Measurements from ENCODE around the gene RPS6KA6. TPM values are rescaled to one million over a fixed set of nuclear protein-coding genes. Genes with fewer than 3 reads are reported as not detected.
"Not testable (repeated sequence)": the region's sequence is repeated elsewhere in the genome, so short reads cannot be mapped to it uniquely, and the experiment has no call there.

RPS6KA6 gene
- total RNA-seq, 4 donors from 2014 or later, result 0.69 to 1.8 (median 0.81) TPM

DNA sequence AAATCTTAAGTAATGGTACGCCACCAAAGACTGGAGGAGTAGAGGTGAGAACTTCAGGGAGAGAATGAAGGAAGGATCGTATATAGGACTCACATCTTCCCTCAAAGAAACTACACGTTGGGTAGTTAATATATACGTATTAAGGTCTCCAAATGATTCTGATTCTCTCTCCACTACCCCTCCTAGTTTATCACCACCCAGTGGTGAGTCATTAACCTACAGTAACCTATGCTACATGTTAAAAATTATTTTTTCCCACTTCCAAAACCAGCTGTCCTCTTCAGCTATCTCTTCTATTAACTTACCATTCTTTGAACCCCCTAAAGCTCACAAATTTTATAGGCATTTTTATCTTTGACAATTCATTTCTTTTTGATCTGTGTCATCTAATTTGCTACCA lies 69.7 kb downstream of the RPS6KA6 start:
- DNase-seq (ENCODE audit: low spot score) (no peak), ATAC-seq (ENCODE audit: low FRiP score) (no peak)
- no peak for TF ChIP-seq CTCF (IDR thresholded peaks at IDR 0.05)

DNA sequence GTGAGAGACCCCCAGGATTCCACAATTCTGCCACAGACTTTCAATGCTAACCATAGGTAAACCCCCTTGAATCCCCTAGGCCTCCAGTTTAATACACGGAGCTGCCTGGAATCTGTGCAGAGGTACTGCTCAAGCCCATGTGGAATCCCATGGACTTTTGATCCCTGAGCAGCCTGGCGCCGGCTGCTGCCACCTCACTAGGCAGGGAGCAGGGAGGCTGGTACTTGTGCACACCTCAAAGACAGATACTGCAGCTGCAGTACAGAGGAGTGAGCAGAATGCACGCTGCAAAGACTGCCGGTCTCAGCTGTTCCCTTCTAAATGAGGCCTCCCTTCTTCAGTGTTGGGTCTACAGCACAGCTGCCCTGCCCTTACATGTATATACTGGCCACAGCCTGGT lies 79.4 kb downstream of the RPS6KA6 start:
- ATAC-seq (ENCODE audit: low FRiP score), result no peak
- TF ChIP-seq CTCF (IDR thresholded peaks at IDR 0.05), result no peak

DNA sequence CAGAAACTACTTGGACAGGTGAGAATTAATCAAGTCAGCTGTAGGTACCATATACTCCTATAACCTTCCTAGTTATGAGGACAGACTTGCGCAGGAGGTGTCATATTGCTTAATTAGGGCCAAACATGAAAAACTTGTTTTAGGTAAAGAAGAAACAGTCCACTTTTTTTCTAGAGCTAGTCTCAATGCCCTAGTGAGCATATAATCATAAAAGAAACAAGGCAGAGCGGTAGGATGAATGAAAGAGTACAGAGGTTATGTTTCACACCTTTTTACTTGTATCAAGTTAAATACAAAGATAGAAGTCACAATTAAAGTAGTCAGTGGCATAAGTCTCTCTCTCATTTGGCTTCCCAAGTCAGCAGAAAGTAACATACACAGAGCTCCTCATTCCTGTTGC lies 88.9 kb downstream of the RPS6KA6 start:
- DNase-seq (ENCODE audit: low spot score), result no peak
- no peak for TF ChIP-seq CTCF (IDR thresholded peaks at IDR 0.05)

More for the DNA sequence above, 79.4 kb downstream of the RPS6KA6 start:
- DNase-seq (ENCODE audit: low spot score), result no peak

GRCh38 chrX:84079479-84080197 lies 108.4 kb downstream of the RPS6KA6 start:
- DNase-seq (ENCODE audit: low spot score), result not testable (repeated sequence)

More for the DNA sequence above, 88.9 kb downstream of the RPS6KA6 start:
- no peak for ATAC-seq (ENCODE audit: low FRiP score)

DNA sequence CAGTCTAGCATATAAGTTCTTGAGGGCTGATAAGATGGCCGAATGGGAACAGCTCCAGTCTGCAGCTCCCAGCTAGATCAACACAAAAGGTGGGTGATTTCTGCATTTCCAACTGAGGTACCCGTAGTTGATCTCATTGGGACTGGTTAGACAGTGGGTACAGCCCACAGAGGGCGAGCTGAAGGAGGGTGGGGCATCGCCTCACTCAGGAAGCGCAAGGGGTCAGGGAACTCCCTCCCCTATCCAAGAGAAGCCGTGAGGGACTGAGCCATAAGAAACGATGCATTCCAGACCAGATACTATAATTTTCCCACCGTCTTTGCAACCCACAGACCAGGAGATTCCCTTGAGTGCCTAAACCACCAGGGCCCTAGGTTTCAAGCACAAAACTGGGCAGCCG lies 109.0 kb downstream of the RPS6KA6 start:
- TF ChIP-seq CTCF (IDR thresholded peaks at IDR 0.05), result no peak
- no peak for ATAC-seq (ENCODE audit: low FRiP score)
- DNase-seq (ENCODE audit: low spot score), result no peak

More at GRCh38 chrX:84079479-84080197, 108.4 kb downstream of the RPS6KA6 start:
- ATAC-seq (ENCODE audit: low FRiP score), result not testable (repeated sequence)

GRCh38 chrX:84064814-84065213 lies 123.2 kb downstream of the RPS6KA6 start:
- no peak for ATAC-seq (ENCODE audit: low FRiP score)
- no peak for DNase-seq (ENCODE audit: low spot score)
- no peak for TF ChIP-seq CTCF (IDR thresholded peaks at IDR 0.05)

DNA sequence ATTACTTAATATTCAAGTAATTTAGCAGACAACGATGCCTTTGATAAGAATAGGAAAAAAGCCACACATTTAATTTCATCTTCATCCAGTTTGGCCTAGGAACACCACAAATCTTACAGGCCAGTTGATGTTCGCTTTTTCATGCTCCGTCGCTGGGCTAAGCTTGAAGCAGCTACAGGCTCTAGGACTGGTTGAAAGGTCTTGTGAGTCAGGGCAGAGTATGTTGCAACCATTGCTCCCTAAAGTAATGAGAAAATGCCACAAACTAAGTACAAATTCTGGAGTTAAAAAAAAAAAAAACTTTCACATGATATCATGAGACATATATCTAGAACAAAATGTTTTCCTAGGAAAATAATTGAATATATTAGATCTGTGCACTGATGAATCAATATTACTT lies 123.8 kb downstream of the RPS6KA6 start:
- no peak for TF ChIP-seq CTCF (IDR thresholded peaks at IDR 0.05)
- no peak for ATAC-seq (ENCODE audit: low FRiP score)

More for the DNA sequence above, 123.8 kb downstream of the RPS6KA6 start:
- DNase-seq (ENCODE audit: low spot score), result no peak
